Activated T-helper 2 cell treated with anti-CD3 and anti-CD28 coated beads, Interferon-gamma antibody, Interleukin-2, Interleukin-4, amounts not matched to agents 10 μg/mL and 5 μg/mL and 100 μg/mL, durations not matched to agents 14 hours and 24 hours and 36 hours (primary cell): ENCODE data around the gene GAGE12E. TPM values are rescaled to one million over a fixed set of nuclear protein-coding genes. Genes with fewer than 3 reads are reported as not detected.

Source experiments
- total RNA-seq: library from RNA; stranded (reverse); gene quantifications from 2 replicates; pipeline ENCODE4 v1.2.3, GENCODE V29; 2022

GAGE12E gene
- total RNA-seq, 1 donor from 2014 or later = not detected

Other genes with a start within 250 kb of the GAGE12E start
- gene GAGE10, start 247.6 kb upstream of the GAGE12E start, total RNA-seq = not detected in 2 replicates
- gene GAGE12J, start 229.3 kb upstream of the GAGE12E start, total RNA-seq = not detected in 2 replicates
- not detected in 2 replicates for gene GAGE13, start 219.7 kb upstream of the GAGE12E start, total RNA-seq
- not detected in 2 replicates for gene GAGE12C, start 19.1 kb upstream of the GAGE12E start, total RNA-seq
- not detected in 2 replicates for gene GAGE12D, start 9.6 kb upstream of the GAGE12E start, total RNA-seq
- not detected in 2 replicates for gene GAGE12F, start 9.6 kb downstream of the GAGE12E start, total RNA-seq
- gene GAGE12G, start 19.1 kb downstream of the GAGE12E start, total RNA-seq = not detected in 2 replicates
- not detected in 2 replicates for gene GAGE12H, start 28.7 kb downstream of the GAGE12E start, total RNA-seq
- gene GAGE2A, start 38.2 kb downstream of the GAGE12E start, total RNA-seq = not detected in 2 replicates
- not detected in 2 replicates for gene GAGE1, start 47.7 kb downstream of the GAGE12E start, total RNA-seq
- gene PAGE1, start 144.7 kb downstream of the GAGE12E start, total RNA-seq = not detected in 2 replicates